ENCODE data around the gene NMT2.

DNA sequence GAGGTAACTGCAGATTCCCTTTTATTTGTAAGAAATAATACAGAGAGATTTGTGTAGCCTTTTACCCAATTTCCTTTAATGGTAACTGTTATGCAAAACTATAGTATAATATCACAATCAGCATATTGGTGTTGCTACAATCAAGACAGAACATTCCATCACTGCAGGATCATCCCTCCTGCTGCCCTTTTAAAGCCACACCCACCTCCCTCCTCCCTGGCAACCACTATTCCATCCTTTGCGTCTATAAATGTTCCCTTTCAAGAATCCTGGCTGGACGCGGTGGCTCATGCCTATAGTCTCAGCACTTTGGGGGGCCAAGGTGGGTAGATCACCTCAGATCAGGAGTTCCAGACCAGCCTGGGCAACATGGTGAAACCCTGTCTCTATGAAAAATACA, 93.1 kb downstream of the NMT2 start:
- TF ChIP-seq, protein P1, sequence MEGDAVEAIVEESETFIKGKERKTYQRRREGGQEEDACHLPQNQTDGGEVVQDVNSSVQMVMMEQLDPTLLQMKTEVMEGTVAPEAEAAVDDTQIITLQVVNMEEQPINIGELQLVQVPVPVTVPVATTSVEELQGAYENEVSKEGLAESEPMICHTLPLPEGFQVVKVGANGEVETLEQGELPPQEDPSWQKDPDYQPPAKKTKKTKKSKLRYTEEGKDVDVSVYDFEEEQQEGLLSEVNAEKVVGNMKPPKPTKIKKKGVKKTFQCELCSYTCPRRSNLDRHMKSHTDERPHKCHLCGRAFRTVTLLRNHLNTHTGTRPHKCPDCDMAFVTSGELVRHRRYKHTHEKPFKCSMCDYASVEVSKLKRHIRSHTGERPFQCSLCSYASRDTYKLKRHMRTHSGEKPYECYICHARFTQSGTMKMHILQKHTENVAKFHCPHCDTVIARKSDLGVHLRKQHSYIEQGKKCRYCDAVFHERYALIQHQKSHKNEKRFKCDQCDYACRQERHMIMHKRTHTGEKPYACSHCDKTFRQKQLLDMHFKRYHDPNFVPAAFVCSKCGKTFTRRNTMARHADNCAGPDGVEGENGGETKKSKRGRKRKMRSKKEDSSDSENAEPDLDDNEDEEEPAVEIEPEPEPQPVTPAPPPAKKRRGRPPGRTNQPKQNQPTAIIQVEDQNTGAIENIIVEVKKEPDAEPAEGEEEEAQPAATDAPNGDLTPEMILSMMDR (IDR thresholded peaks at IDR 0.05) = no peak
- no peak for TF ChIP-seq POLR2A (IDR thresholded peaks at IDR 0.05)
